Measurements from ENCODE around the gene TIMM8A.

DNA sequence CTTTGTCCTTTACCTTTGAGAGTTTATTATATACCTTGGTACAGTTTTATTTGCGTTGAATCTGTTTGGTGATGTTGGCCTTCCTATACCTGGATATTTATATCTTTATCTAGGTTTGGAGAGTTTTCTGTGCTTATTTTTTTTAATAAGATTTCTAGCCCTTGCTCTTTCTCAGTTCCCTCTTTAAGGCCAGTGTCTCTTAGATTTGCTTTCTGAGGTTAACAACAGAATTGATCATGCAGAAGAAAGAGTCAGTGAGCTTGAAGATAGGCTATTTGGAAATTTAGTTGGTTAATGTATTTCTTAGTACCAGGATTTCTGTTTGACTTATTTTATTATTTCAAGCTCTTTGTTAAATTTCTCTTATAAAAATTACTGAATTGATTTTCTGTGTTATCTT is 44.8 kb downstream of the TIMM8A start:
- no peak for TF ChIP-seq GABPA (IDR thresholded peaks at IDR 0.05; ENCODE audit: low read depth)
- TF ChIP-seq MEF2A (IDR thresholded peaks at IDR 0.05; ENCODE audit: borderline replicate concordance, low read depth), result no peak
- TF ChIP-seq EP300 (IDR thresholded peaks at IDR 0.05; ENCODE audit: borderline replicate concordance in 1 of 2, low read depth in 1 of 2, low read length in 1 of 2), result no peak
- TF ChIP-seq, protein P1, sequence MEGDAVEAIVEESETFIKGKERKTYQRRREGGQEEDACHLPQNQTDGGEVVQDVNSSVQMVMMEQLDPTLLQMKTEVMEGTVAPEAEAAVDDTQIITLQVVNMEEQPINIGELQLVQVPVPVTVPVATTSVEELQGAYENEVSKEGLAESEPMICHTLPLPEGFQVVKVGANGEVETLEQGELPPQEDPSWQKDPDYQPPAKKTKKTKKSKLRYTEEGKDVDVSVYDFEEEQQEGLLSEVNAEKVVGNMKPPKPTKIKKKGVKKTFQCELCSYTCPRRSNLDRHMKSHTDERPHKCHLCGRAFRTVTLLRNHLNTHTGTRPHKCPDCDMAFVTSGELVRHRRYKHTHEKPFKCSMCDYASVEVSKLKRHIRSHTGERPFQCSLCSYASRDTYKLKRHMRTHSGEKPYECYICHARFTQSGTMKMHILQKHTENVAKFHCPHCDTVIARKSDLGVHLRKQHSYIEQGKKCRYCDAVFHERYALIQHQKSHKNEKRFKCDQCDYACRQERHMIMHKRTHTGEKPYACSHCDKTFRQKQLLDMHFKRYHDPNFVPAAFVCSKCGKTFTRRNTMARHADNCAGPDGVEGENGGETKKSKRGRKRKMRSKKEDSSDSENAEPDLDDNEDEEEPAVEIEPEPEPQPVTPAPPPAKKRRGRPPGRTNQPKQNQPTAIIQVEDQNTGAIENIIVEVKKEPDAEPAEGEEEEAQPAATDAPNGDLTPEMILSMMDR (IDR thresholded peaks at IDR 0.05), result no peak
- TF ChIP-seq TAF1 (IDR thresholded peaks at IDR 0.05; ENCODE audit: borderline replicate concordance, low read depth, low read length), result no peak
- no peak for TF ChIP-seq POLR2AphosphoS5 (IDR thresholded peaks at IDR 0.05; ENCODE audit: low read depth, low read length)
- TF ChIP-seq MXI1 (IDR thresholded peaks at IDR 0.05; ENCODE audit: low read depth, low read length), result no peak
- no peak for TF ChIP-seq IRF3 (IDR thresholded peaks at IDR 0.05; ENCODE audit: low read depth, low read length)

All from SK-N-SH (cell line).